GM21528 (cell line): Measurements from ENCODE around the gene HSFX2.
"Not testable (repeated sequence)": the region's sequence is repeated elsewhere in the genome, so short reads cannot be mapped to it uniquely, and the experiment has no call there.

Experiments used
- ATAC-seq: cut with Tn5 transposase; IDR thresholded peaks from one replicate; pipeline ENCODE4 v1.9.1; 2021; ENCODE audit warnings: mild to moderate bottlenecking, moderate library complexity; ENCODE audit not compliant: unreplicated experiment, low FRiP score

HSFX2 gene

GRCh38 chrX:149595943-149596342 is 829 bp upstream of the HSFX2 start:
- not testable (repeated sequence) for ATAC-seq

- ATAC-seq, result not testable (repeated sequence)
Measured at GRCh38 chrX:149590993-149591392, 4.1 kb downstream of the HSFX2 start.

- not testable (repeated sequence) for ATAC-seq
Measured at GRCh38 chrX:149587359-149587758, 7.8 kb downstream of the HSFX2 start, which contains the start of gene MAGEA9B. TSS of gene MAGEA9B (minus strand) at chrX:149587459. CDS start at chrX:149583179, 4,280 bp downstream.

- ATAC-seq, result not testable (repeated sequence)
Measured at GRCh38 chrX:149585631-149586030, 9.5 kb downstream of the HSFX2 start.

- ATAC-seq, result peak; percentile 100
Measured at GRCh38 chrX:149573456-149573855, 21.7 kb downstream of the HSFX2 start.

GRCh38 chrX:149572743-149573142 is 22.4 kb downstream of the HSFX2 start:
- no peak for ATAC-seq

GRCh38 chrX:149571770-149572169 is 23.3 kb downstream of the HSFX2 start:
- no peak for ATAC-seq

- no peak for ATAC-seq
Measured at GRCh38 chrX:149570668-149571067, 24.4 kb downstream of the HSFX2 start.

GRCh38 chrX:149569770-149570169 is 25.3 kb downstream of the HSFX2 start:
- no peak for ATAC-seq

GRCh38 chrX:149568701-149569296 is 26.3 kb downstream of the HSFX2 start:
- ATAC-seq, result no peak

- no peak for ATAC-seq
Measured at GRCh38 chrX:149567621-149568417, 27.3 kb downstream of the HSFX2 start.

GRCh38 chrX:149563359-149563758 is 31.8 kb downstream of the HSFX2 start:
- no peak for ATAC-seq

- ATAC-seq, result not testable (repeated sequence)
Measured at GRCh38 chrX:149555251-149555650, 39.9 kb downstream of the HSFX2 start.

- not testable (repeated sequence) for ATAC-seq
Measured at GRCh38 chrX:149551939-149552248, 43.2 kb downstream of the HSFX2 start.

- not testable (repeated sequence) for ATAC-seq
Measured at GRCh38 chrX:149551245-149551938, 43.7 kb downstream of the HSFX2 start.

- ATAC-seq, result not testable (repeated sequence)
Measured at GRCh38 chrX:149550454-149550853, 44.7 kb downstream of the HSFX2 start.

- not testable (repeated sequence) for ATAC-seq
Measured at GRCh38 chrX:149549701-149550100, 45.4 kb downstream of the HSFX2 start, which contains the start of gene HSFX3. TSS of gene HSFX3 (minus strand) at chrX:149549924. CDS start at chrX:149549852, 72 bp downstream.

GRCh38 chrX:149547782-149548181 is 47.3 kb downstream of the HSFX2 start:
- not testable (repeated sequence) for ATAC-seq

- ATAC-seq, result not testable (repeated sequence)
Measured at GRCh38 chrX:149546962-149547361, 48.2 kb downstream of the HSFX2 start.

GRCh38 chrX:149545545-149546543 is 49.3 kb downstream of the HSFX2 start:
- ATAC-seq, result peak; percentile 43
